ENCODE measurements around the gene REEP5. TPM values are rescaled to one million over a fixed set of nuclear protein-coding genes. Genes with fewer than 3 reads are reported as not detected.

REEP5 gene
- total RNA-seq, 1 donor from 2014 or later, result 96.4 TPM

DNA sequence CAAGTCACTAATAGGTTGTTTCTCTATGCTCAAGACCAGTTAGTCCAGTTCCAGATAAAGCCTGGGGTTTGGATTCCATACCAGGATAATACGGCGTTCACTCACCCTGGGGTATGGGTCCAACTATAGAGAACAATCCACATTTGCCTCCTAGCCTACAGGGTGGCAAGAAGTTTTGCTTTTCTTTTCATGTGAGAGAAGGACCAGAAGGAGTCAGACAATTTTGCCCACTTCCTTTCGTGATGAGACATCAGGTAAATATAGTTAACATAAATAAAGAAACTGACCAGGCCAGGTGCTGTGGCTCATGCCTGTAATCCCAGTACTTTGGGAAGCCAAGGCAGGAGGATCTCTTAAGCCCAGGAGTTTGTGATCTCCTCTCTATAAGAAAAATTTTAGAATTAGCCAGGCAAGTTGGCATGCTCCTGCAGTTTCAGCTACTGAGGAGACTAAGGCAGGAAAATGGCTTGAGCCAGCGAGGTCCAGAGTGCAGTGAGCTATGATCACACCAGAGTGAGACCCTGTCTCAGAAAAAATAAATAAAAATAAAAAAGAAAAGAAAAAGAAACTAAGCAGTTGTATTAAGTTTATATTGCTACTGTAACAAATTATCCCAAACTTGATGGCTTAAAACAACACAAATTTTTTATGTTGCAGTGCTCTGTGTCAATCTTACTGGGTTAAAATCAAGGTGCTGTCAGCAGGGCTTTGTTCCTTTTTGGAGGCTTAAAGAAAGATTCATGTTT lies 7.5 kb upstream of the REEP5 start:
- TF ChIP-seq, protein P1, sequence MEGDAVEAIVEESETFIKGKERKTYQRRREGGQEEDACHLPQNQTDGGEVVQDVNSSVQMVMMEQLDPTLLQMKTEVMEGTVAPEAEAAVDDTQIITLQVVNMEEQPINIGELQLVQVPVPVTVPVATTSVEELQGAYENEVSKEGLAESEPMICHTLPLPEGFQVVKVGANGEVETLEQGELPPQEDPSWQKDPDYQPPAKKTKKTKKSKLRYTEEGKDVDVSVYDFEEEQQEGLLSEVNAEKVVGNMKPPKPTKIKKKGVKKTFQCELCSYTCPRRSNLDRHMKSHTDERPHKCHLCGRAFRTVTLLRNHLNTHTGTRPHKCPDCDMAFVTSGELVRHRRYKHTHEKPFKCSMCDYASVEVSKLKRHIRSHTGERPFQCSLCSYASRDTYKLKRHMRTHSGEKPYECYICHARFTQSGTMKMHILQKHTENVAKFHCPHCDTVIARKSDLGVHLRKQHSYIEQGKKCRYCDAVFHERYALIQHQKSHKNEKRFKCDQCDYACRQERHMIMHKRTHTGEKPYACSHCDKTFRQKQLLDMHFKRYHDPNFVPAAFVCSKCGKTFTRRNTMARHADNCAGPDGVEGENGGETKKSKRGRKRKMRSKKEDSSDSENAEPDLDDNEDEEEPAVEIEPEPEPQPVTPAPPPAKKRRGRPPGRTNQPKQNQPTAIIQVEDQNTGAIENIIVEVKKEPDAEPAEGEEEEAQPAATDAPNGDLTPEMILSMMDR (IDR thresholded peaks at IDR 0.05), result no peak
- Histone ChIP-seq H3K36me3 (no peaks in the 10 kb centered on the region), H3K9me3 (no peaks in the 10 kb centered on the region), H3K27me3 (ENCODE audit: low read depth) (no peaks in the 10 kb centered on the region), H3K27ac (peak overlapping the region; percentile 37), H3K4me1 (no peaks in the 10 kb centered on the region), H3K4me3 (no peak overlapping the region)
- ATAC-seq (no peak), DNase-seq (no peak)
- intact Hi-C loops (cut with DNase I), result no loop called here

DNA sequence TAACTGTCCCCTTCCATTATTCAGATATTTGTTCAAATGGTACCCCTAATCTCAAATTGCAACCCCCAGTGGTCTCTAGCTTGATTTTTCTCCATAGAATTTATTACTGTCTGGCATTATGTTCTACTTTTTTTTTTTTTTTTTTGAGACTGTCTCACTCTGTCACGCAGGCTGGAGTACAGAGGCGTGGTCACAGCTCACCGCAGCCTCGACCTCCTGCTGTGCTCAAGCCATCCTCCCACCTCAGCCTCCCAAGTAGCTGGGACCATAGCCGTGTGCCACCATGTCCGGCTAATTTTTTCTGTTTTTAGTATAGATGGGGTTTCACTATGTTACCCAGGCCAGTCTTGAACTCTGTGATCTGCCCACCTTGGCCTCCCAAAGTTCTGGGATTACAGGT lies 2.0 kb upstream of the REEP5 start:
- DNase-seq (no peak), ATAC-seq (no peak)
- no peak overlapping the region for H3K27ac ChIP-seq
- H3K36me3 ChIP-seq, result peaks cover 14% of the 10 kb centered on the region
- no peaks in the 10 kb centered on the region for H3K9me3 ChIP-seq
- H3K27me3 ChIP-seq (ENCODE audit: low read depth), result no peaks in the 10 kb centered on the region
- intact Hi-C loops (cut with DNase I), result no loop called here
- peaks cover 30% of the 10 kb centered on the region for H3K4me1 ChIP-seq
- TF ChIP-seq, protein P1 (IDR thresholded peaks at IDR 0.05), result no peak
- no peak overlapping the region for H3K4me3 ChIP-seq

DNA sequence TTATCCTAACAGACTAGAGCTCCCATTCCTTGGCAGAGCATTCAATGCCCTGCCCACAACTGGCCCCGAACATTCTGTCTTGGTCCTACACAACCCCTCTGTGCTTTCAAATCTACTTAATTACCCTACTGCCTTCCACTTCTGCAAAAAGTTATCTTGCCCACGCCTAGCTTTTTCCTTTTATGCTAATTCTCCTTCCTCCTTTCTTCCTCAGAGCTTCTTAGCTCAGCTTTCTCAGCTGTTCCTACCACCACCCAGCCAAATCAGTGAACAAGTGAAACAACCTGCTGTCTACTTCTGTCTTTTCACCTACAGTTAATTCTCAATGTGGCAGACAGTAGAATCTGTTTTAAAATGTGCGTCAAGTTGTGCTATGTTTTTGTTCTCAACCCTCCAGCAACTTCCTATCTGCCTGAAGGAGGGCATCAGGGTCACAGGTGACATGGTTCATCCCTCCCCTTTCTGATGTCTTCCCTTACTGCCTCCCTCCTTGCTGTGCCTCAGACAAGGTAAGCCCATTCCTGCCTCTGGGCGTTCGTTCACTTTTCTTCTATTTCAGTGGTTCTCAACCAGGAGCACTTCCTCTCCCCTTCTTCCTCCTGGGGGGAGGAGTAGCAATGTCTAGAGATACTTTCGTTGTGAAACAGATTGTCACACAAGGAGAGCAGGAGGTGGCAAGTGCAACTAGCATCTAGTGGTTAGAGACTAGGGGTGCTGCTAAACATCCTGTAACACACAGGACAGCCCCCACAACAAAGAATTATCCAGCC lies 1.3 kb upstream of the REEP5 start:
- no peaks in the 10 kb centered on the region for H3K27me3 ChIP-seq (ENCODE audit: low read depth)
- H3K9me3 ChIP-seq, result no peaks in the 10 kb centered on the region
- peaks cover 36% of the 10 kb centered on the region for H3K4me1 ChIP-seq
- TF ChIP-seq, protein P1 (IDR thresholded peaks at IDR 0.05), result no peak
- intact Hi-C loops (cut with DNase I), result no loop called here
- ATAC-seq (peak in 1 of 2 donors; percentile 5), DNase-seq (no peak)
- H3K27ac ChIP-seq, result peak overlapping the region; percentile 68
- H3K4me3 ChIP-seq, result peak overlapping the region; percentile 96
- peaks cover 19% of the 10 kb centered on the region for H3K36me3 ChIP-seq

DNA sequence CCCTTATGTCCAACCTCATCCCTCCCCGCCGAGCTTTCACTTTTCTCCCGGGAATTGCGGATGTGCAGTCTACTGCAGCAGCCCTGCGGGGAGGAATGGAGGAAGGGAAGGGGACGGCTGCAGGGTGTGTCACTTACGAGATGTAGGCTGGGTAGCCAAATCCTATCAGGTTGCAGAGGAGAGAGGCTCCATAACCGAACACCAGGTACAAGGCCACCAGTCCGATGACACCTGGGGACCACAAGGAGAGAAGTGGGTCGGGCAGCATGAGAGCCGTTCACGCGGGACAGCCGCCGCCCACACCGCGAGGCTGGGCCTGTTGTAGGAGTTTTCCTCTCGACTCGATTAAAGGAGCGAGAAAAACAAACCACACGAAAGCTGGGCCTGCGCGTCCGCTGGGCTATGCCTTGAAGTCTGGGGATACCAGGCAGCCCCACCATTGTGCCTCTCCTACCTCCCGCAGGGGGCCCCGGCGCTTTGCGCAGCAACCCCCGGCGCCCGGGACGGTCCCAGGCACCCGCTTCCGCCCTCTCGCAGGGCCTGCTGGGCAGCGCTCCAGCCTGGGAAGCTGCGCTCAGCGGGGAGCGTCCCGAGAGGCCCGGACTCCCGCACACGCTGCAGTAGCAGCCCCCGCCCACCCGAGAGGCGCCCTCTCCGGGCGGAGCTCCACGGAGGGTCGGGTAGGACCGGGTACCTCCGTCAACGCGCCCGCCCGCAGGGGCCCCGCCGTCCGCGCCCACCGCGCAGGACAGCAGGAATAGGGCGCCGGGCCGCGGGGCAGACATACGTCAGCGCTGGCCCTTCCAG lies 798 bp downstream of the REEP5 start:
- TF ChIP-seq, protein P1 (IDR thresholded peaks at IDR 0.05), result peak; percentile 21
- peaks cover 40% of the 10 kb centered on the region for H3K36me3 ChIP-seq
- peak; percentile 88 to 91 for ATAC-seq
- peak; percentile 76 for DNase-seq
- H3K9me3 ChIP-seq, result no peaks in the 10 kb centered on the region
- no peaks in the 10 kb centered on the region for H3K27me3 ChIP-seq (ENCODE audit: low read depth)
- H3K27ac ChIP-seq, result peak overlapping the region; percentile 99
- intact Hi-C loops (cut with DNase I), result no loop called here
- H3K4me3 ChIP-seq, result peak overlapping the region; percentile 96
- peaks cover 56% of the 10 kb centered on the region for H3K4me1 ChIP-seq

DNA sequence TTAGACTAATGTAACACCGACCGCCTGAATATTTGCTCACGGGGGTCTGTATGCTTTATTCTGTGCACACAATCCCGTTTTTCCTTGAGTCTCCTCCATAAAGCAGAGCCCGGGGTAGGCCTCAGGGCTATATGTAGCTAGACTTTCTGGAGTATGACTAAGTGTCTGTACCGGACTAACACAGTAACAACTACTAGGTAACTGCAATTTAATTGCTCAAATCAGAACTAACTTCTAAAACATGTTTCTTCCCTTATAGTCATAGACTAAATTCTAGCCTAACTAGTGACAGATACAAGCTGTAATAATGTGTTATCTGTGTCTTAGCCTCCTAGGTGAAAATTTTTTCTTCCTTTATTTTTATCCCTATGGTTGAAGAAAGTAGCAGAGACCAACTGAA lies 2.1 kb downstream of the REEP5 start:
- Histone ChIP-seq H3K9me3 (no peaks in the 10 kb centered on the region), H3K4me3 (peak overlapping the region; percentile 96), H3K36me3 (peaks cover 48% of the 10 kb centered on the region), H3K27ac (no peak overlapping the region), H3K27me3 (ENCODE audit: low read depth) (no peaks in the 10 kb centered on the region), H3K4me1 (peaks cover 68% of the 10 kb centered on the region)
- ATAC-seq (no peak), DNase-seq (no peak)
- TF ChIP-seq, protein P1 (IDR thresholded peaks at IDR 0.05), result no peak
- intact Hi-C loops (cut with DNase I), result no loop called here

Measured in lower lobe of right lung (tissue), 2 donors.